COLO668 (cell line): ENCODE measurements around the gene KNDC1.
"Not testable (repeated sequence)": the region's sequence is repeated elsewhere in the genome, so short reads cannot be mapped to it uniquely, and the experiment has no call there.

Experiments
- DNase-seq: peaks from one replicate; lab custom pipeline; 2025; ENCODE audit not compliant: unreplicated experiment; lab: John Stamatoyannopoulos, UW

Gene KNDC1

DNA sequence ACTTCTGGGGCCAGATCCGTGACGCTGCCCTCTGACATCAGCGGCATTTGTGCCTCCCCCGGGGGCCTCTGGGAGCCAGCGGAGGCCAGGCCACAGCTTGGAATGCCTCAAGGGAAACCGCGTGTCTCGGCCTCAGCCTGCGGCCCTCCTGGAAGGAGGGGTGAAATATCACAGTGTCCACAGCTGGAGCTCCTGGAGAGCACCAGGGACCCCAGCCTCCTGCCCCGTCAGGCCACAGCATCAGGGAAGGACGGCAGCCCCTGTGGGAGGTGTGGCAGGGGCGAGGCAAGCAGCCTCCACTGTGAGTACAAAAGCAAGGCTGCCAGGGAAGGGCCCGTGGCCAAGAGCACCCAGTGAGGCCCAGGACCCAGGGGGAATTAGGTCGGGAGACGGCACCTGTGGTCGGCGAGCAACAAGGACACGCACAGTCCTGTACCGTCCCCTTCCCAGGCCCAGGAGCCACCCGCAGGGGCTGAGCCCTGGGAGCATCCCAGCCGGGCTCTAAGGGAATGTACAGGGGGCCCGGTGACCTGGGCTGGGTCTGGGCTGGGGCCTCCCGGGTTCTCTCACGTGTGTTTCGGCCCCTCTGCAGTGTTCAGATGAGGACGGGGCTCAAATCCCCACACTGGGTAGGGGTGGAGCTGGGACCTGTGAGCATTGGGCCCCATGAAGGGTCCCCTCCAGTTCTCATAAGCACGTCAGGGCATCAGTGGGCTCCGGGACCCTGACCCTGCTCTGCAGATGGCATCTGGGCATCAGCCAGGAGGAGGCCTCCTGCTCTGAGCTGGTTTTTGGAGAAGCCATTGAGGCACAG lies 18.7 kb upstream of the KNDC1 start:
- no peak for DNase-seq

DNA sequence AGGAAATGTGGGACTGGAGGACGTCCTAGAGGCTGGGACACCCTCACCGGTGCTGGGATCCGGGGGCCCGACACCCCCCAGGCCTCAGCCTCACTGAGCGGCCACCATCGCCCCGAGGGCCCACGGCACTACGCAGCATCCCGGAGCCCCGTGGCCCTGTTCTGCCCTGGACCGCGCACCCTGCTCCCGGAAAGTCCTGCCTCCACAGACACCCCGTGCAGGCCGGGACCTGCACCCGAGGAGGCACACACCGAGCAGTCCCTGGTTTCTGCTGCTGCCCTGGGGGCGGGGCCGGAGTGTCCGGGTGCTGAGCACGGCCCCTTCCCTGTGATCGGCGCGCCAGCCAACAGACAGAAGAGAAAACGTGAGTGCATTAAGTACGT lies 18.1 kb upstream of the KNDC1 start:
- DNase-seq, result no peak

DNA sequence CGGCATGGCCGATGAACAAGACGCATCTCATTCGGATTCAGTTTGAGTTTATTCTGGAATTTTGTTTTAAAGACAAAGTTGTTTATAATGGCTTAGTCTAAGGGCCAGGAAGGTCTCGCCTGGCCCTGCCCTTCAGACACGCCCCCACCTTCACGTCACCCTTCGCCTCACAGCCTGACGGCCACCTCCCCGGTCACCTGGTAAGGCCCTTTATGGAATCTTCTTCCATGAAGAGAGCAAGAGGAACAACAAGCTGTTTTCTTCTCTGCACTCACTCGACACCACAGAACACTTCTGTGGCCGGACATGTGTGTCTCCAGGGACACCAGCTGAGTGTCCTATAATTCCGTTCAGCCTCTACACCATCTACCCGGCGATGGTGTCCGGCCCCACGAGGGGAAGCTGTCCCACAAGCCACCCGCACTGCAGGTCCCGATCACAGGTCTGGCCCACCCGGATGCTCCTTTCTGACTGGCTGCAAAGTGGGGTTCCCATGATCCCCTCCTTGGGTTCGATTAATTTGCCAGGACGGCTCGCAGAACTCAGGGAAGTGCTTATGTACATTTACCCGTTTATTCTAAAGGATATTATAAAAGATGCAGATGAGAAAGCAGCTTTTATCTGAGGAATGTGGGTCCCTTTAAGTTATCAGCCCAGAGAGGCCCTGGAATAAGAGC lies 17.4 kb upstream of the KNDC1 start:
- DNase-seq, result no peak

DNA sequence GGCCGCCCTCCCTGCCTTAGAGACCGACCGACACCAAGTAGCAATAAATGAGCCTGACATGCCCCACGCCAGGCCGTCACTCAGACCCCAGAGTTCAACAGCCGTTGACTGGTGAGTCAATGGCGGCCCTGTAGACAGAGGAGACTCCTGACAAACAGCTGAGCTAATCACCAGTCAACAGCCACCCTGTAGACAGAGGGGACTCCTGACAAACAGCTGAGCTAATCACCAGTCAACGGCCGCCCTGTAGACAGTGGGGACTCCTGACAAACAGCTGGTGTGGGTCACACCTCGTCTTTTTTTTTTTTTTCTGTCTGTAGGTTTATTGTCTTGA lies 16.9 kb upstream of the KNDC1 start:
- no peak for DNase-seq

DNA sequence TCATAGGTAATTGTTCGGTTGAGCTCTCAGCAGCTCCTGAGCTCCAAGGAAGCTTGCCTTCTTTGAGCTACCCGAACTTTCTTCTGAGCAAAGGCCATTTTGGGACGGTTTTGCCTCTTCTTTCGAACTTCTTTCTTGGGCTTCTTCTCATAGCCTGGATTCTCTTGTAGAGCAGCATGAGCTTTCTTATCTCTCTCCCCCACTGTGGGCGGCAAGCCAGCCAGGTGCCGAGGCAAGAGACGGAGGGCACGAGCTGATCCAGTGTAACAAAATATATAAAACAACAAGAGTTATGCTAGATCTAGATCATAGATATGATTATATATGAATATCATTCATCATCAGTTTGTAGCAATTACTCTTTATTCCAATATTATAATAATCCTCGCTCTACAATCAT lies 16.5 kb upstream of the KNDC1 start:
- no peak for DNase-seq

DNA sequence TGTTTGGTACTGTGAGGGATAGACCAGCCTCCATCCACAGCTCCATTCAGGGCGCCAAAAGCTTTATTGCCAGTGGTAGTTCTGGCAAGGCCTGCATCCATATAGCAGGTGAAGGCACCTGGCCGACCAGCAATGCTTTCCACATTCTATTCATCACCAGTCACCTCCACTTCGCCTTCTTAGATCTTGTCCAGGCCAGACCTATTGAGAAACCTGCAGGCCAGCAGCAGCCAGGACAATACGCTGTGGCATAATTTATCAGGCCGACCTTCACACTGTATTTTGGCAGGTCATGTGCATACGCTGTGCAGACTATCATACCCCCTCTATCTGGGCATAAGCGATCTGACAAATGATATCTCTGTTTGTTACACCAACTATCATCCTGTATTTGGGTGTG lies 15.2 kb upstream of the KNDC1 start:
- no peak for DNase-seq

DNA sequence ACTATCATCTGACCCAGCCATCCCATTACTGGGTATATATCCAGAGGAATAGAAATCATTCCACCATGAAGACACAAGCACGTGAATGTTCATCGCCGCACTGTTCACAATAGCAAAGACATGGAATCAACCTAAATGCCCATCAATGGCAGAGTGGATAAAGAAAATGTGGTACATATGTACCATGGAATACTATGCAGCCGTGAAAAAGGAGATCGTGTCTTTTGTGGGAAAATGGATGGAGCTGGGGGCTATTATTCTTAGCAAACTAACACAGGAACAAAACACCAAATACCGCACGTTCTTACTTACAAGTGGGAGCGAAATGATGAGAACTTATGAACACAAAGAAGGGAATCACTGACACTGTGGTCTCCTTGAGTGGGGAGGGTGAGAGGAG lies 9.8 kb upstream of the KNDC1 start:
- DNase-seq, result no peak

DNA sequence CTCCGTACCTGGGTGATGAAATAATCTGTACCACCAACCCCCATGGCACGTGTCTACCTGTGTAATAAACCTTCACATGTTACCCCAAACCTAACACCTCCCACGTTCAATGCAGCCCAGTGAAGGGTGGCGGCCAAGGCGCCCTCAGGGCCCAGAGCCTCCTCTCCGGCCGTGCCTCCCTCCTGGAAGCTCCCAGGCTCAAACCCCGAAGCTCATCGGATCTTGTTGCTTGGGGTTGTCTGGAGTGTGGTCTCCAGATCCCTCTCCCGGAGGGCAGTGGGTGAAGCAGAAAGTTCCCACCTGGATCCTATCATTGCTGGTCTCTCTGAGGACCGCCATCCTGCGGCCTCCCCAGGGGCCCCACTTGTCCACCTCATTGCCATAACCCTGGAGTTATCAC lies 9.4 kb upstream of the KNDC1 start:
- DNase-seq, result no peak

DNA sequence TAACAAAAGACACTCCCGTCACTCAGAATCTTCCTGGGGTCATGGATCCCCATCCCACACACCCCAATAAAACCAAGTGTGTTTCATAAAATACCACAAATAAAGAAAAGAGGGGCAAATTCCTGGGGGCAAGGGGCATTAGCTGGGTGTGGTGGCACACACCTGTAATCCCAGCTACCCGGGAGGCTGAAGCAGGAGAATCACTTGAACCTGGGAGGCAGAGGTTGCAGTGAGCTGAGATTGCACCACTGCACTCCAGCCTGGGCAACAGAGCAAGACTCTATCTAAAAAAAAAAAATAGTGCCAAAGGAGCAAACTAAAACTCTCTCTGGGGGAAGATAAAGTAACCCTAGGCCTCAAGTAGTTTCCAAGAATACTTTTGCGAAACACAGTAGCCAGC lies 8.9 kb upstream of the KNDC1 start:
- DNase-seq, result not testable (repeated sequence)

DNA sequence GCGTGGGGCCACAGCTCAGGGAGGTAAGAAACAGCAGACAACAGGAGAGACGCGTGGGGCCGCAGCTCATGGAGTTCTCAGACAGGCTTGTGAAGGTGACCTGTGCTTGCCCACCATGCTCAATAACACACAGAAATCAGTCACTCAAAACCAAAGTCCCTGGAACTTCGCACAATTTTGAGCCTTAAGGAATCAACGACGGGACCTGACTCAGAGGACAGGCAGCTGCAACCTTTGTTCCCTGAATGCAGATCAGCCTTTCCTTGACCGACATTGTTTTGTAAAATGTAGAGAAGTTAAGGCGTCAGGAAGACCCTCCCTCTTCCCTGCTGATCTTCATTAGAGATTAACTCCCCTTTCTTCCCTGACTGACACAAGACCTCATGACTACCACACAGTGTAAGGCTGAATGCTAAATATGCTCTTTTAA lies 8.5 kb upstream of the KNDC1 start:
- DNase-seq, result no peak

DNA sequence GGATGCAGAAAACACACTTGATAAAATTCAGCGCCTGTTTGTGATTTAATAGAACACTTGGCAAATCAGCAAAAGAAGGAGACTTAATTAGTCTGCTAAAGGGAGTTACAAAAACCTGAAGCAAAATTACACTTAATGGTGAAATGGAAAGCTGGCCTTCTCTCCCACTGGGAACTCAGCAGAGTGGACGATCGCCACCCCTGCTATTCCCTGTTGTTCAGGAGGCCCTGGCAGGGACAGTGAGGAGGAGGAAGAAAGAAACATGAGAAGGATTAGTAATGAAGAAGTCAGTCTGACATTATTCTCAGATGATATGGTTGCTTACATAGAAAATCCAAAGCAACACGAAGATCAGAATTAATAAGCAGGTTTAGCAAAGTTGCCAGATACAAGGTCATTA lies 5.6 kb upstream of the KNDC1 start:
- no peak for DNase-seq

DNA sequence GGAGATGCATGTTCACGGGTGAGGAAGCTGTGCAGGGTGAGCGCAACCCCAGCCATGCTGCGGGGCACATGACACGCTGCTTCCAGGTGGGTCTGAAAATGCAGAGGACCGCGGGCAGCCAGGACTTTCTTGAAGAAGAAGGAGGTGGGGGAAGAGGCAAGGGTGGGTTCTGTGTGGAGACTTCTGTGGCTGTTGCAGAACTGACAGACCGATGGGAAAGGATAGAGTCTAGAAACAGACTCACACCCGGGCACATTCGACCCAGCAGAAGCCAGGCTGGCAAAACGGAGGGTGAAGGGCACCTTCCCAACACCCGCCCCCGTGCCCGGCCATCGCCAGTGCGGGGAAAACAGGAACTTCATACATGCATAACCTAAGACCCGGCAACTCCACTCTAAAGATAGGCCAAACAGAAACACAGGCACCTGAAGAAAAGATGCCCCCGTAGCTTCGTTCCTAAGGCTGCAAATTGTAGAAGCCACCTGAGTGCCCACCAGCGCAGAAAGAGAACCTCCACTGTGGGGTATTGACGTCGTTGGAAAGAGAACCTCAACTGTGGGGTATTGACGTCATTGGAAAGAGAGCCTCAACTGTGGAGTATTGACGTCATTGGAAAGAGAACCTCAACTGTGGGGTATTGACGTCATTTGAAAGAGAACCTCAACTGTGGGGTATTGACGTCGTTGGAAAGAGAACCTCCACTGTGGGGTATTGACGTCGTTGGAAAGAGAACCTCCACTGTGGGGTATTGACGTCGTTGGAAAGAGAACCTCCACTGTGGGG lies 4.8 kb upstream of the KNDC1 start:
- DNase-seq, result no peak

DNA sequence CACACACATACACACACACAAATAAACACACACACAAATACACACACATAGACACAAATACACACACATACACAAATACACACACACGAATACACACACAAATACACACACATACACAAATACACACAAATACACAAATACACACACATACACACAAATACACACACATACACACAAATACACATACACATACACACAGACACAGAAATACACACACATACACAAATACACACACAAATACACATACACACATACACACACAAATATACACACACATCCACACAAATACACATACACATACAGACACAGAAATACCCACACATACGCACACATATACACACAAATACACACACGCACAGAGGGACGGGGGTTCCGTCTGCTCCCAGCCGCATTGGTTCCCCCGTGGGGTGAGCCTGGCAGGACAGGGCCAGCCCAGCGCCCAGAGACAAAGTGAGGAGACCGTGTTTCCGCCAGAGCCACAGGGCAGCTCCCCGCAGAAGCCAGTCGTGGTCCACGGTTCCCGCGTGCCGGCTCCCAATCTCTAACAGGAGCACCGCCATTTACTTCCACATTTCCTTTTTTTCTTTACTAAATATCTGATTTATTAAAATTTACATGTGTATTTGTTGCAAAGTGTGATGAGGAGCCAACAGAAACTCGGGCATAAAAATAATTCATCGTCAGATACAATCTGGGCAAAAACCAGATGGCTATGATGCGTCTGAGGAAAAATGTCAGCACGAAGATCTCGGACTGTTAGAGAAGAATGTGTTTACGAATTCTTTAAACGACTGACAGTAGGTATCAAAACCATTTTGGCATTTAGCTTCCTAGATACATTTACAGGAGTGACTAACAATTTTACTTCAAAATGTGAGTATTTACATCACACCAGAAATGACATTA lies 3.1 kb upstream of the KNDC1 start:
- no peak for DNase-seq

DNA sequence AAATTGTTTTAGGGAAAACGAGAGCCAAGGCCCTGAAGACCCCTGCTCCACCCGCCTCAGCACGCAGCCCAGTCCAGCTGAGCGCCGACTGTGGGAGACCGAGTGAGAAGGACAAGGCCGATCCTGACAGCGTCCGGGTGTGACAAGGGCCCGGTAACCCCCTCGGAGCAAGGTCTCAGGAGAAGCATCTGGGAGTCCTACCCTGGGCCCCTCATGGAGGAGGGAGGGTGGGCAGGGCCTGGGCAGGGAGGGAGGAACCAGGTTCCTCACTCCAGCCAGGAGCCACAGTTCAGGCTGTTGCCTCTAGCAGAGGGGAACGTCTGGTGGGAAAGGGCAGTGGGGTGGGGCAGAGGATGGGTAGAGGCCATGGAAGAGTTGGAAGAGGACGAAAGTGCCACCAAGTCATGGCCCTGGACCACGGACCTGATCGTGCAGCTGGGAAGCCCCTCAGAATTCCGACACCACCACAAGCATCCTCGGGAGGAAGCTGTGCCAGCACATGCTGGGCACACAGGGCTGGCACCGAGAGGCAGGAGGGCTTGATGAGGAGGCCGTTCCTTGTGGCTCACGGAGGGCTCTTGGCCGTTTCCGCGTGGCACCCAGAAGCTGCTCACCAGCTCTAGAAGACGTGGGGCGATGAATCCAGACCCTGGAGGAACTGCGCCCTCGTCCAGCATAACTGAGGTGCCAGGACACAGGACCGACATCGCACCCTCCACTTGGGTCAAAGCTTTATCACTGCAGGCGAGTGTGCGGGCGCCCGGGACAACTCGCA lies 2.2 kb upstream of the KNDC1 start:
- no peak for DNase-seq

DNA sequence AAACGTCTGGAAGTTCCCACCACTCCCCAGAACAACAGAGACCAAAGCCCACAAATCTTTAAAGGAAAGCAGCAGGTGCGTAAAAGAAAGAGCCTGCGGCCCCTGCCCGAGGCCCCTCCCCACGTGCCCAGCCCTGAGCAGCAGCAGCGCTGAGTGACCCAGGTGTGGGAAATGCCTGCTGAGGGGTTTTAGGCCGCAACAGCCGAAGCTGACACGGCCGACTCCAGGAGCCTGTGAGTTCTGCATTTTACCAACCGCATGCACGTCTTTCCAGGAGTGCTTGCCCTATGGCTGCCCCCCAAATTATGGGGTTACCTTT lies 1.6 kb upstream of the KNDC1 start:
- DNase-seq, result no peak

DNA sequence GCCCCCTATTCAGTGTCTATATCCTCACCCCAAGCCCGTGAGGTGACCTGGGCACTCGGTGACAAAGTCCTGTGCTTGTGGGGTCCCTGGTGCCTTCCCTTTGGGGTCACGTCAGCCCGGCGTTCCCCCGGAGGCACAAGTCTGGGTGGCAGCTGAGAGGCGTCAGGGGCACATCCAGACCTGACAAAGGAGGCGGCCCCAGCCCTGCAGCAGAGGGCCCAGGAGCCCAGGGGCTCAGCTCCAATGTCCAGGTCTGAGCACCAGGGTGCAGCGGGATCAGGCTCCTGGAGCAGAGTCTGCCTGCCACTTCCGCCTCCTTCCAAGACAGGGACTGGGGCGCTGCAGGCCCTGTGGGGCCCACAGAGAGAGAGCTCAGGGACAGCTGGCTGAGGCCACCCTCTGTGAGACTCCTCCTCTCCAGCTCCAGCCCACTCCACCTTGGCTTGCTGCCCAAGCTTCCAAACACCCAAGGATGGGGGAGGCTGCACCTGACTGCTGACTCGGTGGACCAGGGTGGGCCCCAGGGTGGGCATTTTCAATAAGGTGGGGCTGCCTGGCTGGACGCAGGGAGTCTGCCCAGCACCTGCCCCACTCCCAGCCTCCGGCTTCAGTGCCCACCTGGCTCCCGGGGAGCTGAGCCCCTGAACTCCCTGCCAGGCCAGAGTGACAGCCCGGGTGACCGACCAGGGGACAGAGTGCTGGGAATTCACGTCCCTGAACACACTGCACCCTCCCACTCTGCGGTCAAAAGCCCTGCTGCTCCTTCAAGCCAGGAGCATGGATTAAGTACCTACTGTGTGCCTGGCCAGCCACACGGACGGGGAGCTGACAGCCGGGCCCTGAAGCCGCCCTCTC lies 1.0 kb upstream of the KNDC1 start:
- peak; percentile 30 for DNase-seq

DNA sequence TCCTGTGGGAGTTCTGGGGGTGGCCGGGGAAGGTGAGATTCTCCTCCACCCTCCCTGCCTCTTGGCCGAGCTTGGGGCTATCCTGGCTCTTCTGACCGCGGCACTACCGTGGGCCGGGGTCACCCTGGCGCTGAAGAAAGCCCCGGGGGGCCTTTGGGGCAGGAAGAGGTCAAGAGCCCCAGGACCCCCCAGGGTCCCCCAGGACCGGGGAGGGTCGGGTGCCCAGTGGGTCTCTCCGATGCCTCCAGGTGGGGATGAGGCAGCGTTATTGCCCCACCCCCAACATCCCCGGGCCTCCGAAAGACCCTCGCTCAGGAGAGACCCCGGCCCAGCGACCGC lies 439 bp upstream of the KNDC1 start:
- no peak for DNase-seq

DNA sequence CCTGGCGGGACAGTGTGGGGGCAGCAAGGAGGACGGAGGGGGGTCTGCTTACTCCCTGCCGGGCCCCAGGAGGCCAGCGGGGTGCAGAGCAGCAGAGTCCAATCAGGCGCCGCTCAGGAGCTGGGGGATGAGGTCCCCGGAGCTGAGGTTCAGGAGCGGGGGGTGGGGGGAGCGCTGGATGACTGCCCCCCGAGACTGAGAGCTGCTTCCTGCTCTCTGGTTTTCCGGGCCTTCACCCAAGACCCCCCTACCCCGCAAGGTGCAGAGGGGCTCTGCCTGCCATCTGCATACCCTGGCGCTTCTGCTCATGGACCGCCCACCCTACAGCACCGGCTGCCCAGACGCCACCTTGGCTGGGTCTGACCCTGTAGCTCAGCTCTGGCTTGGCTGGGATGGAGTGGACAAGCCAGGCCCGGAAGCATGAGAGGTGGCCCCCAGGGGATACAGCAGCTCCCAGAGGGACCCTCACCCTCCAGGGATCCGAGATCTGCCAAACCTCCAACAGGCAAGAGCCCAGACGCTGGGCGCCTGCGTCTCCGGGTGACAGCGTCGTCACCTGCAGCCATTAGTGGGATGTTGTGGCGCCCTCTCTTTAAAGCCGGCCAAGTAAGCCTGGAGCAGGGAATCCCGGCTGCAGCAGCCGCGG lies 930 bp downstream of the KNDC1 start:
- DNase-seq, result no peak

DNA sequence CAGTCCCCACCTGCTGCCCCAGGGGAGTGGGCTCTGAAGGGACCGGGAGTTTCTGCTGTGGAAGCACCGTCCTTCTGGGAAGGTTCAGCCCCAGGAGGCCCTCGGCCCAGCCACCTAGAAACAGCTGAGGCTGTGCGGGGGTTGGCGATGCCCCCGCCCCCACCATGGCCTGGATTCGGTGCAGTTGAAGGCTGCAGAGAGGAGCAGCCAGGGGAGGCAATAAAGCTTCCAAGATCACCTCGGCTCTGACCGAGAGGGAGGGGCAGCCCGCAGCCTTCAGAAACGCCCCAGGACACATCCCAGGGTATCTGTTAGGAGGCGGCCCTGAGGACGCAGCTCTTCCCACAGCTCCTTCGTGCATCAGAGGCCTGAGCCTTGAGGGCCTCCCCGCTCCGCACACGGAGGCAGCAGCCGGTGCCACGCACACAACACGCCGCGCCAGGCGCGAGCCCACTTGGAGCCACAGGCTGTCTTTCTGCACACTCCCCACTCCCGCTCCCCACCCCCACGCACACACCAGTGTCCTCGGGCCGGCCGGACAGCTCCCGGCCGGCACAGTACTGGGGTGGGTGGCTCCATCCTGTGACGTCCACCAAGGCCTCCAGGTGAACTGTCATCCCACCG lies 1.6 kb downstream of the KNDC1 start:
- DNase-seq, result no peak
